Daoy (cell line): Measurements from ENCODE around the gene TRIO. TPM values are rescaled to one million over a fixed set of nuclear protein-coding genes. Genes with fewer than 3 reads are reported as not detected.

Experiments
- DNase-seq: peaks from one replicate; pipeline ENCODE4 v3.0.0-alpha.2; 2015; ENCODE audit warnings: low read depth
- total RNA-seq: library from RNA; depleted of rRNA; stranded (reverse); fragments of >200 nt; shearing (Covaris generic); gene quantifications from 2 replicates; pipeline ENCODE4 v1.2.3, GENCODE V29; 2014

Gene TRIO
- total RNA-seq, 1 experiment from 2014 or later = 112 TPM

DNA sequence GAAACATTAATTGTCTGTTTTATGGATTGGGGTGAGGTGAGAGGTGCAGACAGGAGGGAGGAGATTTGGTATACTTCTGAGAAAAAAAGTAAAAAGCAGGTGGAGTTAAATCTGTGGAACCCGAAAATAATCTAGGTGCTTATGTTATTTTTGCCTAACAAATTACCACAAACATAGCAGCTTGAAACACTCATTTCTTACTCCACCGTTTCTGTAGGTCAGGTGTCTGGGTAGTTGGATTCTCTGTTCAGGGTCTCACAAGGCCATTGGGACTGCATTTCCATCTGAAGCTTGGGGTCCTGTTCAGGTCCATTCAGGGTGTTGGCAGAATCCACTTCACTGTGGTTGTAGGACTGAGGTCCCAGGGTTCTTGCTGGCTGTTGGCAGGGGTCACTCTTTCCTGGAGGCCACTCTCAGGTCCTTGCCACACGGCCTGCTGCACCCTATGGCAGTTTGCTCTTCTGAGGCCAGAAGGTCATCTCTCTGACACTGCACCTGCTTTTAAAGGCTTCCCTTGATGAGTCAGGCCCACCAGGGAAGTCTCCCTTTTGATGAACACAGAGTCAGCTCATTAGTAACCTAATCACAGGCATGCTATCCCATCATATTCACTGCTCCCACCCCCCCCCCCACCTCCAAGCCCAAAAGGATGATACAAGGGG is 82.2 kb downstream of the TRIO start:
- no peak for DNase-seq

GRCh38 chr5:14226149-14226548 is 83.0 kb downstream of the TRIO start:
- DNase-seq = no peak

GRCh38 chr5:14226554-14226953 is 83.4 kb downstream of the TRIO start:
- DNase-seq = no peak

DNA sequence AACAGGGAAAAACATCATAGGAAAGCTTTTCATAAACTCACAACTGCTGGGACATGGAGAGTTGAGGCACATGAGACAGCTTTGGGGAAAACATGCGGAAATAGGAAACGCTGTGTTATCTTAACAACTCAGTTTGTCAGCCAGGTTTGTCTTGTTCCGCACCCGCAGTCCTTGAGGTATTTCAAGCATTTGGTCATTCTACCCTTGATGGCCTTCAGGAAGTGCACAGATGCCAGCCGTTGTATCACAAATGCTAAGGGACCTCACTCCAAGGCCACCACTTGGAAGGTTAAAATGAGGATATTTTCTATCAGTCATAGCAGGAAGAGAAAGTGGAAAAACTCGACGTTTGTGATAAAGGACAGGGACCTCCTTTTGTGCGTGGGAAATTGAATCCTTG is 83.8 kb downstream of the TRIO start:
- no peak for DNase-seq

- no peak for DNase-seq
Observed at GRCh38 chr5:14227513-14227912, 84.4 kb downstream of the TRIO start.

DNA sequence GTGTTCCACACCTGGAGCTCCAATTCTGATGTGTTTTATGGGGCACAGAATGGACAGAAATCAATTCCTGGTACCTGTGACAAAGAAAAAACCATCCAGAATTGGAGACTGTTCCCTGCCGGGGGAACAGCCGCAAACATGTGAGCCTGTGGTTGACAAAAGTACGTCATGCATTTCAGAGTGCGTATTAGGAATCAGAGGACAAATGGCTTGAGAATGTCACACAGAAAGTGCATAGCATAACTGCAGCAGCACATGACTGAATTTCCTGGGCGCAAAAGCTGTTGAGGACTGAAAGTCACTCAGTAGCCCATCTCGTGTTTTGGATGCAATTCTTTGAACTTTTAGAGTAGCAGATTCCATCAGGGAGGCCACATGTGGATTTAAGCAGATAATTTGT is 85.1 kb downstream of the TRIO start:
- DNase-seq = no peak

GRCh38 chr5:14229181-14229580 is 86.0 kb downstream of the TRIO start:
- no peak for DNase-seq

GRCh38 chr5:14229734-14230133 is 86.6 kb downstream of the TRIO start:
- DNase-seq = no peak

- DNase-seq = no peak
Observed at GRCh38 chr5:14231156-14231555, 88.0 kb downstream of the TRIO start.

DNA sequence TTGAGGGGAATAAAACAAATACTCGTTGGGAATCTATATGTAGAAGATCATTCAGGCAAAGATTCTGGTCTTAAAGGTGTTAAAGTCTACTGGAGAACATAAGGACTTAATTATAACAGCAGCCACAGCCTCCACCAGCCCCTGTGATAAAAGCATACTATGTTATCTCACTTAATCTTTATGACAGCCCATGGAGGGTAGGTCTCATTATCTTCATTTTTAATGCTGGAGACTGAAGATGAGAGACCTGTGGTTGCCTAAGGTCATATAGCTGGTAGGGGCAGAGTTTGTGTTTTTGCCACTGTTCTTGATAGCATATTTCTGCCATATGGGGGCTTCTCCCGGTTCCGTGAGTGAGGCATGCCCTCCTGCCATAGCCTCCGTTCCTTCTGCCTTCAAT is 88.7 kb downstream of the TRIO start:
- no peak for DNase-seq

DNA sequence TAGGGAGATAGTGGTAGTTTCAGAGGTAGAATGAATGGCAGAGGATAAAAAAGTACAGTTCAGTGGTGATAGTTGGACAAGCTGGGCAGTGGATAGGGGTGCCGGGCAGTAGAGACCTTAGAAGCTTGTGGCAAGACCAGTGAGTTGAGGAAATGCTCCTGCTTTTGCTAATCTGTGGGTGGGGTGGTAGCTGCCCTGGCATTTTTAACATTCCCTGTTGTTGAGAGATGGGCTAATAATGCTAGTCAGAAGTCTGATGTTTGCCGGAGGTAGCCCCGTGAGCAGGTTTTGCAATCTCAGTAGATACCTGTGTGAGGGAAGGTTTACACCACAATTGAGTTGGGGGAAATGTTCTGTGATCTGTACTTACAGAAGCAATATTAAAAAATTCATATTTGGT is 91.1 kb downstream of the TRIO start:
- DNase-seq = no peak

- no peak for DNase-seq
Observed at GRCh38 chr5:14235872-14236271, 92.7 kb downstream of the TRIO start.

DNA sequence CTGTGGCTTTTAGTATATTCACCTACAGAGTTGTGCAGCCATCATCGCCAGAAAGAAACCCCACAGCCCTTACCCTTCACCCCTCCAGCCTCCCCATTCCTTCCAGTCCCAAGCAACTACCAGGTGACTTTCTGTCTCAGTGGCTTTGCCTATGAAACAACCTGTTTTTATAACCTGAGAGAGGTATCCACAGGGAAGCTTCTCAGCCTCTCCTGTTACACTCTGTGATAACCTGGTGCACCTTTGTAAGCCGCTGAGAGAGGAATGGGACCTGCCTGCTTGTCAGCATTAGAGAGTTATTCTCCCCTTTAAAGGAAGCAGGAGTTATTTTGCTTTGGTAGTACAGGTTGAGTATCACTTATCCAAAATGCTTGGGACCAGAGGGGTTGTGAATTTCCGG is 93.6 kb downstream of the TRIO start:
- DNase-seq = no peak

DNA sequence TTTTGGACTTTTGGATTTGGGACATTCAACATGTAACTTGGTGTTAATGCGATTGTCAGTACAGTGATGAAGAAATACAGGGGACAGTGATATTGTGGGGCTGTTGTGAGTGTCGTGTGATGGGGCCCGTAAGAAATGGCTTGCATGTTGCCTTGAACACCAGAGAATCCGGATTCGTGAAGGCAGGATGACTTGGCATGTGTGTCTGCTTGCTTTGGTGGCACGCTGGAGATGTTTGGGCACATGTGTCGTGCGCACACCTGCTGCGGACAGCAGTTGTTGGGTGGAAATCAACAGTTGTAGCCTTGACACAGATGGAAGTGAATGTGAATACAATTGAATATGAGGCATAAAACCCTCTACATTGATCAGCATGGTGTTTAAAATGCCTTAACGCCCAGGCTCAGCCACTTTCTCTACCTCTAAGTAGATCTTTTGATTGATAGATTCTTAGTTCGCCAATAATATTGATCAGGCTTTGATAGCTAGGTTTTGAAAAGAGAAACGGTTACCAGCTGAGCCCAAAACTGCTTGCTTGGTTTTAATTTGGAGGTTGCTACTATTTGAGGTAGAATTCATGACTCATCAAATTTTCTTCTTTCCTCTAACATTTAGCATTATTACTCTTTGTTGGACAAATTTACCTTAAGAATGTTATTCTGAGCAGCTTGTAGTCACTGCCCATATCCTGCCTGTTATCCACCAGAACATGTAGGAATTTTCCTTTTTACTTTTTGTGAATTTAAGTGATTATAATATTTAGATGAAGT is 94.4 kb downstream of the TRIO start:
- no peak for DNase-seq

DNA sequence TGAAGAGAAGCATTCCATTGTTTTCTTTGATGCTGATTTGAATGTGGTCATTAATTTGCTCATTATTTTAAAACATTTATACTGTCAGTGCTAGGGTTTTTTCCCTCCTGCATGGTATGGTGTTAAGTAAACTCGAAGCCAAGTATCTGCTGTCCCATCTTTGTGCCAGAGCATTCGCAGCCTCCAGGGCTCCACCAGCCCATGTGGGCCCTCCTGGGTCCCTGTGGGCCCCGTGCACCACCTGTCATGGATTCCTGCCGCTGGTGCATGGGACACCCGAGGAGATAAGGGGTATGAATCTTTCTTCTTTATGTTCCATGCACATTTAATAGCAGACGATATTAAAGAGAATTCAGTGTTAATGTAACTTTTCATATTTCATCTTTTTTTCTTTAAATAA is 95.1 kb downstream of the TRIO start:
- no peak for DNase-seq

- no peak for DNase-seq
Observed at GRCh38 chr5:14239404-14239803, 96.3 kb downstream of the TRIO start.

- no peak for DNase-seq
Observed at GRCh38 chr5:14239951-14240350, 96.8 kb downstream of the TRIO start.

DNA sequence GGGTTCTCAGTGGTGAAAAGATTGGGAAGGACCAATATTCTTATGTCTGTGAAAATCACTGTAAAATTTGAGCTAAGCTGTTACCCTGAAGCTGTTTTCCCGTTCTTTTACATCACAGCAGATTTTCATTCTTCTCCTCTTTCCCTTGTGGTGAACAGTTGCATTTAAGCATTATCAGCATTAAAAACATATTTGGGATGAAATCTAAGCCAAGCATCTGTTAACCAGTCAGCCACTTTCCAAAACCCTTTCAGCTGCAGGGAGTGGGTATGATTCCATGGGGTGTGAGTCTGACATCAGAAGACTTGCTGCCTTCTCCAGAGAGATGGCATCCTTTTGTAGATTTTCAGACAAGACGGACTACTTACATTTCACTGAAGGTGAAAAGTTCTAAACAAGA is 97.2 kb downstream of the TRIO start:
- no peak for DNase-seq

- DNase-seq = no peak
Observed at GRCh38 chr5:14241141-14241540, 98.0 kb downstream of the TRIO start.

GRCh38 chr5:14242447-14242846 is 99.3 kb downstream of the TRIO start:
- DNase-seq = no peak

DNA sequence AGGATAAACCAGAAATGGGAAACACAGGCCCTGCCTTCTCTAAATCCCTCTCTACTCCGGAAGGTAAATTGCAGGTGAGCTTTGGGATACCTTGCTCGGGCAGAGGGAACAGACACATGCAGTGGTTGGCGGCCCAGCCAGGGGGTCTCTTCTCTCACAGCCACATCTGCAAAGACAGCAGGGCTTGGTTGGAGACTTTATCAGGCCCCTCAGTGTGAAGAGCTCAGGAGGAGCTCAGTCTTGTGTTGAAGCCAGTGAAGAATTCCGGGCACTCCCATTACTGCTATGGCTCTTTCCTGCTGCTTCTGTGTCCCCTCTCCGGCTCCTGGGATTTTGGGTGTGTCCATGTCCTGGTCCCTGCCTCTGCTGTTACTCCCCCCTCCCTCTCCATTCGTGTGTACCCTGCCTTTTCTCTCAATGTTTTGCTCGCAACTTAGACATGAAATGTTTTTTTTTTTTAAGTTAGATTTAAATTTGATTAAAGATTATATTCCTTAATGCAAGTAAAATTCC is 99.8 kb downstream of the TRIO start:
- no peak for DNase-seq

- no peak for DNase-seq
Observed at GRCh38 chr5:14243766-14244165, 100.6 kb downstream of the TRIO start.

DNA sequence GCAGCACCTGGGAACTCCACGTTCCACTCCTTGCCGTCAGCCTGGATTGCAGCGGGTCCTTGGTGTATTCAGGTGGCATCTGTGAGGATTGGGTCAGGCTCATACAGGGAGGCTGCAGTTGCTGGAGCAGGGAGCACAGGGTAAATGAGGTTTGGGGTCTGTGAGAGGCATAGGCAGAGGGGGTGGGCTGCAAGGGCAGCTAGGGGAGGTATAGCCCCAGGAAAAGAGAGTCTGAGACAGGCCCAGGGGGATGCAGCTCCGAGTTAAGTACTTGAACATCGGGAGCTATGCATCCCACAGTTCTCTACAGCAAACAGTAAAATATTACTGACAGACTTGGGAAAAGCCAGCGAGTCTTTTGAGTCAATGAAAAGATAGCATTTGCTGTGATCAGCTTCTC is 101.6 kb downstream of the TRIO start:
- DNase-seq = no peak
